ENCODE data around the gene ARHGAP35. TPM values are rescaled to one million over a fixed set of nuclear protein-coding genes. Genes with fewer than 3 reads are reported as not detected.
A peak's percentile ranks its signal among the peaks of the same experiment; 100 is the strongest.

ARHGAP35 gene
- total and polyA plus RNA-seq, 10 of the 15 experiments (the other 5 are each of a cell fraction or from before 2014, with no cell fraction given), result 0.85 to 29.9 (median 11.5) TPM

DNA sequence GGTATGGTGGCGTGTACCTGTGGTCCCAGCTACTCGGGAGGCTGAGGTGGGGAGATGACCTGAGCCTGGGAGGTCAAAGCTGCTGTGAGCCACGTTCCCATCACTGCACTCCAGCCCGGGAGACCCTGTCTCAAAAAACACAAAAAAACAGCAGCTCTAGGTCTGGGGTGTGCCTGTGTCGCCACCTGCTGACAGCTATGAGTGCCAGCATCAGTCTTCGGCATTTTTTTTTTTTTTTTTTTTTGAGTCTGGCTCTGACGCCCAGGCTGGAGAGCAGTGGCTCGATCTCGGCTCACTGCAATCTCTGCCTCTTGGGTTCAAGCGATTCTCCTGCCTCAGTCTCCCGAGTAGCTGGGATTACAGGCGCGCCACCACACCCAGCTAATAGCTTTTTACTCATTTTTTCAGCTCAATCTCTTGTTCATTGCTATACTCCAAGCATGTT is 20.3 kb upstream of the ARHGAP35 start:
- Histone ChIP-seq H3K4me2 (ENCODE audit: control insufficient read depth, insufficient read depth) (no peak overlapping the region), H3K9ac (ENCODE audit: control insufficient read depth, insufficient read depth, low read length) (no peak overlapping the region), H3K9me3 (replicated peaks; ENCODE audit: control insufficient read depth, insufficient read depth, low read length) (no peaks in the 10 kb centered on the region), H3K4me3 (no peak overlapping the region), H4K20me1 (ENCODE audit: control insufficient read depth, insufficient read depth) (no peaks in the 10 kb centered on the region), H3K4me1 (ENCODE audit: control insufficient read depth, insufficient read depth, low read length) (no peaks in the 10 kb centered on the region), H3K27ac (ENCODE audit: control insufficient read depth, insufficient read depth) (no peak overlapping the region), H3K79me2 (ENCODE audit: control insufficient read depth, insufficient read depth, low read length) (no peaks in the 10 kb centered on the region), H3K36me3 (ENCODE audit: control insufficient read depth in 2 of 2, insufficient read depth in 2 of 2, low read length in 1 of 2) (peaks cover 7 to 10% of the 10 kb centered on the region in 2 experiments; a peak in 3 of 4 replicates), H3K27me3 (replicated peaks in 1 of 2; ENCODE audit: control insufficient read depth in 2 of 2, insufficient read depth in 2 of 2, low read length in 1 of 2) (no peaks in the 10 kb centered on the region), H2AFZ (ENCODE audit: control insufficient read depth, low read depth, low read length) (no peak overlapping the region)
- ChIA-PET POLR2A (interaction anchor here (0.6 to 1.3 kb wide), 8 partner anchors 11 to 937 kb away, joined by 3 to 8 read pairs (median 5); partner anchors contain the start of gene AP2S1), SMC1A (ENCODE audit: uncharacterized antibody, unreplicated experiment) (interaction anchor here (0.6 to 2.3 kb wide), 25 partner anchors 8 to 1364 kb away, joined by 3 to 24 read pairs (median 5); no protein-coding TSS in a partner anchor), RAD21 (ENCODE audit: unreplicated experiment) (interaction anchor here (0.6 to 2.4 kb wide), 23 partner anchors 14 to 222 kb away, joined by 3 to 41 read pairs (median 4); partner anchors contain the start of genes ARHGAP35 and SLC1A5), CTCF (interaction anchor here (0.6 to 13.4 kb wide), 46 partner anchors 10 to 201 kb away, joined by 3 to 134 read pairs (median 5); partner anchors contain the start of genes AP2S1, FKRP and SLC1A5)
- FAIRE-seq (peak; percentile 97), ATAC-seq (peak; percentile 87), DNase-seq (ENCODE audit: low read depth, low spot score) (no peak)
- TF ChIP-seq ZNF622 (IDR thresholded peaks at IDR 0.05), result no peak
- TF ChIP-seq EP300 (IDR thresholded peaks at IDR 0.05; ENCODE audit: borderline replicate concordance in 1 of 2, control insufficient read depth in 1 of 2, low read depth in 2 of 2, low read length in 2 of 2), result no peak
- TF ChIP-seq, protein P1, sequence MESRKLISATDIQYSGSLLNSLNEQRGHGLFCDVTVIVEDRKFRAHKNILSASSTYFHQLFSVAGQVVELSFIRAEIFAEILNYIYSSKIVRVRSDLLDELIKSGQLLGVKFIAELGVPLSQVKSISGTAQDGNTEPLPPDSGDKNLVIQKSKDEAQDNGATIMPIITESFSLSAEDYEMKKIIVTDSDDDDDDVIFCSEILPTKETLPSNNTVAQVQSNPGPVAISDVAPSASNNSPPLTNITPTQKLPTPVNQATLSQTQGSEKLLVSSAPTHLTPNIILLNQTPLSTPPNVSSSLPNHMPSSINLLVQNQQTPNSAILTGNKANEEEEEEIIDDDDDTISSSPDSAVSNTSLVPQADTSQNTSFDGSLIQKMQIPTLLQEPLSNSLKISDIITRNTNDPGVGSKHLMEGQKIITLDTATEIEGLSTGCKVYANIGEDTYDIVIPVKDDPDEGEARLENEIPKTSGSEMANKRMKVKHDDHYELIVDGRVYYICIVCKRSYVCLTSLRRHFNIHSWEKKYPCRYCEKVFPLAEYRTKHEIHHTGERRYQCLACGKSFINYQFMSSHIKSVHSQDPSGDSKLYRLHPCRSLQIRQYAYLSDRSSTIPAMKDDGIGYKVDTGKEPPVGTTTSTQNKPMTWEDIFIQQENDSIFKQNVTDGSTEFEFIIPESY (IDR thresholded peaks at IDR 0.05), result no peak
- TF ChIP-seq DPF2 (IDR thresholded peaks at IDR 0.05), result no peak
- no peak for TF ChIP-seq GATAD2B (conservative IDR thresholded peaks at IDR 0.05; ENCODE audit: low read depth)
- TF ChIP-seq YY1 (IDR thresholded peaks at IDR 0.05; ENCODE audit: low read depth, low read length), result peak; percentile 85
- TF ChIP-seq STAT1 (conservative IDR thresholded peaks at IDR 0.05), result no peak
- no peak for TF ChIP-seq NFYB (IDR thresholded peaks at IDR 0.05; ENCODE audit: insufficient read depth, low read depth, low read length)
- no peak for TF ChIP-seq CBX3 (IDR thresholded peaks at IDR 0.05; ENCODE audit: borderline replicate concordance, low read depth)
- no peak for TF ChIP-seq CBX5 (IDR thresholded peaks at IDR 0.05; ENCODE audit: low read depth)
- peak; percentile 93 for TF ChIP-seq RAD21 (IDR thresholded peaks at IDR 0.05; ENCODE audit: insufficient read depth, low read depth, low read length)
- no peak for TF ChIP-seq SREBF1 (IDR thresholded peaks at IDR 0.05; ENCODE audit: low read length)
- peak; percentile 13 for TF ChIP-seq SP1 (IDR thresholded peaks at IDR 0.05; ENCODE audit: low read depth, low read length)
- TF ChIP-seq, protein P2, sequence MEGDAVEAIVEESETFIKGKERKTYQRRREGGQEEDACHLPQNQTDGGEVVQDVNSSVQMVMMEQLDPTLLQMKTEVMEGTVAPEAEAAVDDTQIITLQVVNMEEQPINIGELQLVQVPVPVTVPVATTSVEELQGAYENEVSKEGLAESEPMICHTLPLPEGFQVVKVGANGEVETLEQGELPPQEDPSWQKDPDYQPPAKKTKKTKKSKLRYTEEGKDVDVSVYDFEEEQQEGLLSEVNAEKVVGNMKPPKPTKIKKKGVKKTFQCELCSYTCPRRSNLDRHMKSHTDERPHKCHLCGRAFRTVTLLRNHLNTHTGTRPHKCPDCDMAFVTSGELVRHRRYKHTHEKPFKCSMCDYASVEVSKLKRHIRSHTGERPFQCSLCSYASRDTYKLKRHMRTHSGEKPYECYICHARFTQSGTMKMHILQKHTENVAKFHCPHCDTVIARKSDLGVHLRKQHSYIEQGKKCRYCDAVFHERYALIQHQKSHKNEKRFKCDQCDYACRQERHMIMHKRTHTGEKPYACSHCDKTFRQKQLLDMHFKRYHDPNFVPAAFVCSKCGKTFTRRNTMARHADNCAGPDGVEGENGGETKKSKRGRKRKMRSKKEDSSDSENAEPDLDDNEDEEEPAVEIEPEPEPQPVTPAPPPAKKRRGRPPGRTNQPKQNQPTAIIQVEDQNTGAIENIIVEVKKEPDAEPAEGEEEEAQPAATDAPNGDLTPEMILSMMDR (IDR thresholded peaks at IDR 0.05 in 2 of 3, conservative IDR thresholded peaks at IDR 0.05 in 1 of 3; ENCODE audit: control insufficient read depth in 2 of 3, extremely low read depth in 1 of 3, insufficient read depth in 1 of 3, low read depth in 3 of 3, low read length in 3 of 3), result peak; percentile 79 to 88 (median 80)
- no peak for TF ChIP-seq JUNB (IDR thresholded peaks at IDR 0.05)
- peak; percentile 88 for TF ChIP-seq SMC3 (IDR thresholded peaks at IDR 0.05; ENCODE audit: borderline replicate concordance, low read length)
- 0 out of 2 replicates have a peak, but pooled peaks have one; percentile 42 for TF ChIP-seq NBN (IDR thresholded peaks at IDR 0.05)
- peak; percentile 99 for TF ChIP-seq ZNF384 (IDR thresholded peaks at IDR 0.05; ENCODE audit: borderline replicate concordance, low read depth, low read length)
- intact Hi-C loops (cut with micrococcal nuclease; ENCODE audit: unreplicated experiment) (loop anchor here (1.0 kb wide), 1 partner anchor 83 kb away; no protein-coding TSS in a partner anchor), in situ Hi-C loops (cut with MboI) (loop anchor here (5.0 kb wide), 1 partner anchor 88 kb away; no protein-coding TSS in a partner anchor)
- WGBS (ENCODE audit: insufficient coverage, insufficient replicate concordance, low lambda C conversion rate, missing lambda C conversion rate), result 20% methylated on average over 9 of the region's 13 CpGs
- BruUV-seq (replicated peaks), result no TSS peak

All from GM12878 (cell line).